ENCODE results near the gene GPR180. TPM values are rescaled to one million over a fixed set of nuclear protein-coding genes. Genes with fewer than 3 reads are reported as not detected.

The GPR180 gene
- polyA plus RNA-seq, 3 donors = 1.0 to 1.1 (median 1.0) TPM

GRCh38 chr13:94678845-94679244 lies 77.2 kb downstream of the GPR180 start:
- Mint-ChIP-seq H3K4me3 (no peak overlapping the region), H3K4me1 (no peaks in the 10 kb centered on the region), H3K9me3 (peaks cover 0 to 4% (median 0%) of the 10 kb centered on the region in 7 donors), H3K27me3 (ENCODE audit: low read depth in 3 of 3) (peaks cover 14 to 20% (median 14%) of the 10 kb centered on the region in 3 donors), H3K27ac (no peak overlapping the region), H3K36me3 (no peaks in the 10 kb centered on the region)
- H3K4me3 ChIP-seq (replicated peaks in 1 of 3; ENCODE audit: low read depth in 2 of 3, low read length in 3 of 3) = no peak overlapping the region
- intact Hi-C loops (cut with micrococcal nuclease) = no loop called here
- no peak for TF ChIP-seq CTCF (IDR thresholded peaks at IDR 0.05)
- H3K27ac ChIP-seq (ENCODE audit: low read depth in 1 of 2, low read length in 2 of 2) = no peak overlapping the region
- no peak overlapping the region for H2AFZ ChIP-seq (ENCODE audit: insufficient read depth, low read depth, low read length, poor library complexity, severe bottlenecking)
- DNase-seq = no peak
- H3K79me2 ChIP-seq (ENCODE audit: insufficient read depth, low read length) = no peaks in the 10 kb centered on the region
- H3K9me3 ChIP-seq (replicated peaks in 1 of 2; ENCODE audit: control insufficient read depth in 1 of 2, insufficient read depth in 1 of 2, low read length in 2 of 2) = no peaks in the 10 kb centered on the region
- peaks cover 2 to 6% of the 10 kb centered on the region in 2 donors for H3K27me3 ChIP-seq (ENCODE audit: control insufficient read depth in 2 of 2, insufficient read depth in 2 of 2, low read length in 2 of 2)
- no peaks in the 10 kb centered on the region for H4K20me1 ChIP-seq (ENCODE audit: insufficient read depth, low read length)
- no peak overlapping the region for H3K4me2 ChIP-seq (replicated peaks; ENCODE audit: extremely low read depth, low read length, poor library complexity, severe bottlenecking)
- no peak overlapping the region for H3K9ac ChIP-seq (ENCODE audit: insufficient read depth, low read length, poor library complexity, severe bottlenecking)
- no peaks in the 10 kb centered on the region for H3K36me3 ChIP-seq (replicated peaks in 1 of 2; ENCODE audit: control insufficient read depth in 1 of 2, insufficient read depth in 2 of 2, low read length in 2 of 2)
- no CpG with 5 or more reads among the region's 2 CpGs for WGBS (ENCODE audit: insufficient coverage)
- H3K4me1 ChIP-seq (ENCODE audit: control insufficient read depth in 1 of 2, insufficient read depth in 2 of 2, low read length in 2 of 2) = no peaks in the 10 kb centered on the region

GRCh38 chr13:94679614-94680013 lies 78.0 kb downstream of the GPR180 start:
- Mint-ChIP-seq H3K27ac (no peak overlapping the region), H3K9me3 (peaks cover 0 to 4% (median 0%) of the 10 kb centered on the region in 7 donors), H3K4me3 (no peak overlapping the region), H3K4me1 (no peaks in the 10 kb centered on the region), H3K27me3 (ENCODE audit: low read depth in 3 of 3) (peaks cover 12 to 20% (median 19%) of the 10 kb centered on the region in 3 donors), H3K36me3 (no peaks in the 10 kb centered on the region)
- no peaks in the 10 kb centered on the region for H3K79me2 ChIP-seq (ENCODE audit: insufficient read depth, low read length)
- 97% methylated on average over 5 of the region's 6 CpGs for WGBS (ENCODE audit: insufficient coverage)
- H3K27me3 ChIP-seq (ENCODE audit: control insufficient read depth in 2 of 2, insufficient read depth in 2 of 2, low read length in 2 of 2) = peaks cover 2 to 6% of the 10 kb centered on the region in 2 donors
- no peak overlapping the region for H2AFZ ChIP-seq (ENCODE audit: insufficient read depth, low read depth, low read length, poor library complexity, severe bottlenecking)
- intact Hi-C loops (cut with micrococcal nuclease) = no loop called here
- H4K20me1 ChIP-seq (ENCODE audit: insufficient read depth, low read length) = no peaks in the 10 kb centered on the region
- H3K9me3 ChIP-seq (replicated peaks in 1 of 2; ENCODE audit: control insufficient read depth in 1 of 2, insufficient read depth in 1 of 2, low read length in 2 of 2) = no peaks in the 10 kb centered on the region
- H3K4me2 ChIP-seq (replicated peaks; ENCODE audit: extremely low read depth, low read length, poor library complexity, severe bottlenecking) = no peak overlapping the region
- H3K36me3 ChIP-seq (replicated peaks in 1 of 2; ENCODE audit: control insufficient read depth in 1 of 2, insufficient read depth in 2 of 2, low read length in 2 of 2) = no peaks in the 10 kb centered on the region
- no peak overlapping the region for H3K9ac ChIP-seq (ENCODE audit: insufficient read depth, low read length, poor library complexity, severe bottlenecking)
- no peak overlapping the region for H3K27ac ChIP-seq (ENCODE audit: low read depth in 1 of 2, low read length in 2 of 2)
- no peak for DNase-seq
- H3K4me1 ChIP-seq (ENCODE audit: control insufficient read depth in 1 of 2, insufficient read depth in 2 of 2, low read length in 2 of 2) = no peaks in the 10 kb centered on the region
- TF ChIP-seq CTCF (IDR thresholded peaks at IDR 0.05) = no peak
- no peak overlapping the region for H3K4me3 ChIP-seq (replicated peaks in 1 of 3; ENCODE audit: low read depth in 2 of 3, low read length in 3 of 3)

Data from CD14-positive monocyte (primary cell).